GM12892 (cell line): ENCODE measurements around the gene TAS1R1.

Source experiments
- POLR2A ChIP-seq: IDR thresholded peaks from 2 replicates; pipeline ENCODE4 v1.6.1; 2011; ENCODE audit warnings: low read depth, low read length, control low read depth
- POLR2AphosphoS5 ChIP-seq: IDR thresholded peaks from 2 replicates; pipeline ENCODE4 v1.6.1; 2011; ENCODE audit warnings: low read depth, low read length, control low read depth
- TAF1 ChIP-seq: IDR thresholded peaks from 2 replicates; pipeline ENCODE4 v1.6.1; 2011; ENCODE audit warnings: low read depth, mild to moderate bottlenecking, control low read depth, low read length, borderline replicate concordance

GRCh38 chr1:6530504-6531160, 24.5 kb upstream of the TAS1R1 start:
- no peak for TF ChIP-seq POLR2AphosphoS5
- no peak for TF ChIP-seq POLR2A
- no peak for TF ChIP-seq TAF1
